ENCODE results near the gene ZNF143. TPM values are rescaled to one million over a fixed set of nuclear protein-coding genes. Genes with fewer than 3 reads are reported as not detected.

Gene ZNF143
- total RNA-seq, 1 donor from 2014 or later, result 16.6 TPM

DNA sequence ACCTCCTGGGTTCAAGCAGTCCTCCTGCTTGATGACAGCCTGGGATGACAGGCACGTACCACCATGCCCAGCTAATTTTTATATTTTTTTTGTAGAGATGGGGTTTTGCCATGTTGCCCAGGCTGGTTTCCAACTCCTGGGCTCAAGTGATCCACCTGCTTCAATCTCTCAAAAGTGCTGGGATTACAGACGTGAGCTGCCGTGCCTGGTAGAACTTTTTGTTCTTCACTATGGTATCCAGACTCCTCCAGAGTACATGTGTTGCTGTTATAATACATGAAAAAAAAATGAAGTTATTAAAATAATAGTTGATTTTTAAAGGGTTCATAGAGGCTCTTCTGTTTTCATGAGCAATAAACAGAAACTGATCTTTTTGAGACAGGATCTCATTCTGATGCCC lies 29.6 kb downstream of the ZNF143 start:
- Mint-ChIP-seq H3K36me3 (ENCODE audit: low read depth) (peaks cover 6% of the 10 kb centered on the region), H3K4me1 (ENCODE audit: low read depth) (peaks cover 20% of the 10 kb centered on the region)

DNA sequence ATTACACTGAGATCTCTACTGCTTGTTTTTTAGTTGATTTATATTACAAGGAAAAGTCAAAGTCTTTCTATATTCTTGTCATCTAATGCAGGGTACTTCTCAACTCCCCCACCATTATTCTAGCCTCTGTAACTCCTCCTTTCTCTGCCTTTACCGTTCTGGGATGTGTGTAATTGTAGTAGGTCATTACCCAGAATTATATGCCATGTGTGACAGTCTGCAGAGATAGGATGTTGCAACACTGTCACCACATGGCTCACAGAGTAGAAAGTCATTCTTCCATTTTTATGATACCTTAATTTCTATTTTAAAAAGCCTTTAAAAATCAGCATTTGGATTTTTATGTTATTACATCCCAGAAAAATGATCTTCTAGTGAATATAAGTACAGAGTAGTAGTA lies 32.7 kb downstream of the ZNF143 start:
- no peaks in the 10 kb centered on the region for H3K9me3 Mint-ChIP-seq (ENCODE audit: low read depth)
- TF ChIP-seq, protein P1, sequence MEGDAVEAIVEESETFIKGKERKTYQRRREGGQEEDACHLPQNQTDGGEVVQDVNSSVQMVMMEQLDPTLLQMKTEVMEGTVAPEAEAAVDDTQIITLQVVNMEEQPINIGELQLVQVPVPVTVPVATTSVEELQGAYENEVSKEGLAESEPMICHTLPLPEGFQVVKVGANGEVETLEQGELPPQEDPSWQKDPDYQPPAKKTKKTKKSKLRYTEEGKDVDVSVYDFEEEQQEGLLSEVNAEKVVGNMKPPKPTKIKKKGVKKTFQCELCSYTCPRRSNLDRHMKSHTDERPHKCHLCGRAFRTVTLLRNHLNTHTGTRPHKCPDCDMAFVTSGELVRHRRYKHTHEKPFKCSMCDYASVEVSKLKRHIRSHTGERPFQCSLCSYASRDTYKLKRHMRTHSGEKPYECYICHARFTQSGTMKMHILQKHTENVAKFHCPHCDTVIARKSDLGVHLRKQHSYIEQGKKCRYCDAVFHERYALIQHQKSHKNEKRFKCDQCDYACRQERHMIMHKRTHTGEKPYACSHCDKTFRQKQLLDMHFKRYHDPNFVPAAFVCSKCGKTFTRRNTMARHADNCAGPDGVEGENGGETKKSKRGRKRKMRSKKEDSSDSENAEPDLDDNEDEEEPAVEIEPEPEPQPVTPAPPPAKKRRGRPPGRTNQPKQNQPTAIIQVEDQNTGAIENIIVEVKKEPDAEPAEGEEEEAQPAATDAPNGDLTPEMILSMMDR (IDR thresholded peaks at IDR 0.05), result no peak
- H3K27ac Mint-ChIP-seq (ENCODE audit: unreplicated experiment), result no peak overlapping the region
- peaks cover 21% of the 10 kb centered on the region for H3K4me1 Mint-ChIP-seq (ENCODE audit: low read depth)
- no peaks in the 10 kb centered on the region for H3K27me3 Mint-ChIP-seq (ENCODE audit: low read depth)
- peaks cover 11% of the 10 kb centered on the region for H3K36me3 Mint-ChIP-seq (ENCODE audit: low read depth)
- no peak for DNase-seq (ENCODE audit: low spot score)
- no peak overlapping the region for H3K4me3 Mint-ChIP-seq (ENCODE audit: unreplicated experiment)

More for the DNA sequence above, 29.6 kb downstream of the ZNF143 start:
- no peak overlapping the region for H3K4me3 Mint-ChIP-seq (ENCODE audit: unreplicated experiment)
- no peak for DNase-seq (ENCODE audit: low spot score)
- no peak overlapping the region for H3K27ac Mint-ChIP-seq (ENCODE audit: unreplicated experiment)
- H3K27me3 Mint-ChIP-seq (ENCODE audit: low read depth), result no peaks in the 10 kb centered on the region
- TF ChIP-seq, protein P1 (IDR thresholded peaks at IDR 0.05), result no peak
- no peaks in the 10 kb centered on the region for H3K9me3 Mint-ChIP-seq (ENCODE audit: low read depth)

DNA sequence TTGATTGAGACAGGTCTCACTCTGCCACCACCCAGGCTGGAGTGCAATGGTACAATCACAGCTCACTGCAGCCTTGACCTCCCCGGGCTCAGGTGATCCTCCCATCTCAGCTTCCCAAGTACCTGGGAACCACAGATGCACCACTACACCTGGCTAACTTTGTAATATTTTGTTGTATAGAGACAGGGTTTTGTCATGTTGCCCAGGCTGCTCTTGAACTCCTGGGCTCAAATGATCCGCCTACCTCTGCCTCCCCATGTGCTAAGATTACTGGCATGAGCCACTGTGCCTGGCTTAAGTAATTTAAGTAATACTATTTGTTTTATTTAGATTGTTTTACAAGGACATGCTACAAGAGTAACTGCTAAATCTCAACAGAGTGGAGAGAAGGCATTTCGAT lies 33.5 kb downstream of the ZNF143 start:
- Mint-ChIP-seq H3K4me3 (ENCODE audit: unreplicated experiment) (no peak overlapping the region), H3K4me1 (ENCODE audit: low read depth) (peaks cover 20% of the 10 kb centered on the region), H3K27ac (ENCODE audit: unreplicated experiment) (no peak overlapping the region), H3K9me3 (ENCODE audit: low read depth) (no peaks in the 10 kb centered on the region), H3K36me3 (ENCODE audit: low read depth) (peaks cover 12% of the 10 kb centered on the region), H3K27me3 (ENCODE audit: low read depth) (no peaks in the 10 kb centered on the region)
- DNase-seq (ENCODE audit: low spot score), result no peak
- TF ChIP-seq, protein P1 (IDR thresholded peaks at IDR 0.05), result no peak

DNA sequence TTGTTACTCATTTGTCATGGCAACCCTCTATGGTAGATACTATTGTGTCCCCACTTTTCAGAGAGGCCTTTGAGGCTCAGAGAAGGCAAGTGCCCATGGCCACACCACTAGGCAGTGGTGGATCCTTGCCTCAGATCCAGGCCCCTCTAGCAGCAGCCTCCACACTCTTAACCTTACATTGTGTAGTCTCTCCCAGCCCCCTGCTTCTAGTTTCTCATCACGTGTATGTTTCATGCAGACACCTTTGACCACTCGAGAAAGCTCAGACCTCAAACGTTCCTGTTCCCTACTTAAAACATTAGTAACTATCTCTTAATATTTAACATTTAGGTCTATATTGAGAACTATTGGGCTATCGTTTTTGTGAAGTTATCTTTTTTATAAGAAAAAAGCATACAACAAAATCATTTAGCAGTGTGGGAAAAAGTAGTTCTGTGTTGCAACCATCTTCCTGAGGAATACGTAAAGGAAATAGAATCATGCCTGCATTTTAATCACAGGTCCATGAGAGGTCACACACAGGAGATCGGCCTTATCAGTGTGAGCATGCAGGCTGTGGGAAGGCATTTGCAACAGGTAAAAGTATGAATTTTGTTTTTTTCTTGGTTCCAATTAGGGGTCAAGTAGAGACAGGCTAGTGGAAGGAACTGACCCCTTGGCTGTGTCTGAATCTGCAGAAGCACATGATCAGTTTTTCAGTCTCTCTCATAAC lies 35.1 kb downstream of the ZNF143 start:
- no peak overlapping the region for H3K27ac Mint-ChIP-seq (ENCODE audit: unreplicated experiment)
- H3K4me1 Mint-ChIP-seq (ENCODE audit: low read depth), result peaks cover 14% of the 10 kb centered on the region
- H3K27me3 Mint-ChIP-seq (ENCODE audit: low read depth), result no peaks in the 10 kb centered on the region
- H3K36me3 Mint-ChIP-seq (ENCODE audit: low read depth), result peaks cover 12% of the 10 kb centered on the region
- TF ChIP-seq, protein P1 (IDR thresholded peaks at IDR 0.05), result no peak
- no peaks in the 10 kb centered on the region for H3K9me3 Mint-ChIP-seq (ENCODE audit: low read depth)
- DNase-seq (ENCODE audit: low spot score), result no peak
- no peak overlapping the region for H3K4me3 Mint-ChIP-seq (ENCODE audit: unreplicated experiment)

DNA sequence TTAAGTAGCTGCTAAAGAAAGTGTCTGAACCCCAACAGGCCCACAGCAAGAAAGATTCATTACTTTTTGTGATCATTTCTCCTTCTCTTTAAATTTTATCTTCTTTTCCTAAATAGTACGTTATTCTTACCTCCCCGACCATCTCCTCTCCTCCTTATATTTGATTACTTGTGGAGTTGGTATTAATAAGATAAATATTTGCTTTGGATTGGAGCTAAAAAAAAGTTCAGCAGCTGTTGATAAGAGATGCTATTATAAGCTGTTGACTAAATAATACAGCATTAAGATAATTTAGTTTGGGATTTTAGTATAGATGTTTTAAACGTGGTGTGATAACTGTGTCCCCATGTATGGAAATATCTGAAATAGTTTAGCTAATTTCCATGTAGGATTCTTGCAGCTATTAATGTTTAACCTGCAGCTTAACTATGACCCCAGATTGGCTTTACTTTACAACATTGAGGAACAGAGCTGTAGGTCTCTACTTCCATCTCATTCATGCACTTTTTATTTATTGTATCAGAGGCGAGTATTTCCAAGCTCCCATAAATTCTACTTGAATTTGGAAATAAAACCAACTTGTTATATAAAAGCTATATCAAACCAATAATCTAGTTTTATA lies 37.8 kb downstream of the ZNF143 start:
- no peak for DNase-seq (ENCODE audit: low spot score)
- Mint-ChIP-seq H3K27ac (ENCODE audit: unreplicated experiment) (peak overlapping the region; percentile 24), H3K27me3 (ENCODE audit: low read depth) (no peaks in the 10 kb centered on the region), H3K36me3 (ENCODE audit: low read depth) (peaks cover 16% of the 10 kb centered on the region), H3K4me1 (ENCODE audit: low read depth) (peaks cover 11% of the 10 kb centered on the region), H3K4me3 (ENCODE audit: unreplicated experiment) (no peak overlapping the region), H3K9me3 (ENCODE audit: low read depth) (no peaks in the 10 kb centered on the region)
- TF ChIP-seq, protein P1 (IDR thresholded peaks at IDR 0.05), result no peak

All from chondrocyte (in vitro differentiated cells).